HG03196 (cell line): ENCODE data around the gene NKX6-1.

Source experiments
- ATAC-seq: cut with Tn5 transposase; IDR thresholded peaks from one replicate; pipeline ENCODE4 v1.9.1; 2021; ENCODE audit not compliant: unreplicated experiment

Gene NKX6-1

GRCh38 chr4:84498935-84499623, at the start of gene NKX6-1:
Gene NKX6-1, minus strand, starts transcription at chr4:84499292. Its CDS starts 1,064 bp downstream, at chr4:84498228.
- no peak for ATAC-seq

GRCh38 chr4:84547211-84547610, 48.1 kb upstream of the NKX6-1 start:
- no peak for ATAC-seq

DNA sequence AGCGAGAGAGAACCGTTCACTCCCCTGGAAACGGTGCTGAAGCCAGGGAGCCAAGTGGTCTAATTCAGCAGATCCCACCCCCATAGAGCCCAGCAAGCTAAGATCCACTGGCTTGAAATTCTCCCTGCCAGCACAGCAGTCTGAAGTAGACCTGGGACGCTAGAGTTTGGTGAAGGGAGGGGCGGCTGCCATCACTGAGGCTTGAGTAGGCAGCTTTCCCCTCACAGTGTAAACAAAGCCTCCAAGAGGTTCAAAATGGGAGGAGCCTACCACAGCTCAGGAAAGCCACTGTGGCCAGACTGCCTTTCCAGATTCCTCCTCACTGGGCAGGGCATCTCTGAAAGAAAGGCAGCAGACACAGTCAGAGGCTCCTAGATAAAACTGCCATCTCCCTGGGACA, 46.0 kb upstream of the NKX6-1 start:
- ATAC-seq, result no peak

DNA sequence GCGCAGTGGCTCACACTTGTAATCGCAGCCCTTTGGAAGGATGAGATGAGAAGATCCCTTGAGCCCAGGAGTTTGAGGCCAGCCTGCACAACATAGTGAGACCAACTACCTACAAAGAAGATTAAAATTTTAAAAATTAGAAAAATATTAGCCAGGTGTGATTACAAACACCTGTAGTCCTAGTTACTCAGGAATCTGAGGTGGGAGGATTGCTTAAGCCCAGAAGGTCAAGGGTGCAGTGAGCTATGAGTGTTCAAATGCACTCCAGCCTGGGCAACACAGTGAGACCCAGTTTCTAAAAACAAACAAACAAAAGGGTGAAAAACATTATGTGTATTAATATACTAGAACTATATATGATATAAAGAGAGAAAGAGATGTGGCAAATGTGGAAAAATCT, 36.8 kb upstream of the NKX6-1 start:
- no peak for ATAC-seq

DNA sequence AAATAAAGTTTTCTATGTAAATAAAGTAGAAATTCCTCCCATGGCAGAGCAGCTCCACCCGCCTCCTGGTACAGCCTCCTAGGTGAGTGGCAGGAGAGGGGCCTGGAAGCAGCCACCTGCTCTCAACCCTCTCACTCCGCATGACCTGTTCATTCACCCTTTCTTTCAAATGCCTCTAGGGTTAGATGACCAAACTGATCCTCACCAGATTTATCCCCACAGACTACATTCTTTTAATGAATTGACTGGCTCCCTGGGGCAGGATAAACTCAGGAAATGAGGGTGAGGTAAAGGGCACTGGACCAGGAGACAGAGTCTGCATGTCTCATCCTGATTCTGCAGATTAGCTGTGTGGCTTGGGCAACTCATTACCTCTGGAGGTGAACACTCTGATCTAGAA, 32.6 kb upstream of the NKX6-1 start:
- ATAC-seq, result no peak

- no peak for ATAC-seq
Observed at GRCh38 chr4:84530871-84531270, 31.8 kb upstream of the NKX6-1 start.

GRCh38 chr4:84530454-84530853, 31.4 kb upstream of the NKX6-1 start:
- no peak for ATAC-seq

- no peak for ATAC-seq
Observed at GRCh38 chr4:84529169-84529751, 30.2 kb upstream of the NKX6-1 start.

GRCh38 chr4:84527391-84527790, 28.3 kb upstream of the NKX6-1 start:
- ATAC-seq, result no peak

- ATAC-seq, result no peak
Observed at GRCh38 chr4:84515075-84515474, 16.0 kb upstream of the NKX6-1 start.

GRCh38 chr4:84512277-84512676, 13.2 kb upstream of the NKX6-1 start:
- ATAC-seq, result no peak

DNA sequence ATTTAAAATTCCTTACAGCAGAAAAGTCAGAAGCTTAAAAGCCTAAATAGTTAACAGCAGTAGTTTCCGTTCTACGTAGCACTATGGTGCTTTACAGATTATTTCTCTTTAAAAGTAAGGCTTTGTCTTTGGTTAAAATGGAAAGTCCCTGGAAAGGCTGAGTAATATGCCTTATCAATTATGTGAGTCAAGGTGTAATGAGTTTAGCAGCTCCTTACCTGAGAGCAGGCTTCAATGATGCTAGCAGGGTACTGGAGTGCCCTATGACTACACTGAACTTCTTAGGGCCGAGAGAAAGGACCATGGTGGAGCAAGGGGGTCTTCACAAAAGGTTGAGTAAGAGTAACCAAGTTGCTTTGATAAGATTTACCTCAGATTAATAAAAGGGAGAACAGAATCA, 12.6 kb upstream of the NKX6-1 start:
- no peak for ATAC-seq

- ATAC-seq, result no peak
Observed at GRCh38 chr4:84507941-84508340, 8.8 kb upstream of the NKX6-1 start.

DNA sequence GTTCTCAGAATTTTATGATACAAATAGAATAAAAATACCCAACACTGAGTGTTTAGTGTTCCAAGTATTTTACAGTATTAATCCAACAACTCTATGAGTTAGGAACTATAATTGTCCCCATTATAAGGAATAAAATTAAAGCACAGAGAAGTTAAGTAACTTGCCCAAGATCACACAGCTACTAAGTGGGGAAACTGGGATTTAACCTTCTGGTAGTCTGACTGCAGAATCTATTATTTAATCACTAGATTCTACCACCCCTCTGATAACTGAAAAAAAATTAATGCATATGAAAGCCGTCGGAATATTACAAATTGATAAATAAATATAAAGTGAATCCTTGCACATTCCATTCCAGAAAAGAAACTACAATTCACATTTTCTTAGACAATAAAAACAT, 5.7 kb upstream of the NKX6-1 start:
- ATAC-seq, result no peak

GRCh38 chr4:84503495-84504437, 4.7 kb upstream of the NKX6-1 start:
- ATAC-seq, result no peak

GRCh38 chr4:84502955-84503373, 3.9 kb upstream of the NKX6-1 start:
- no peak for ATAC-seq

GRCh38 chr4:84502333-84502954, 3.4 kb upstream of the NKX6-1 start:
- no peak for ATAC-seq

GRCh38 chr4:84501721-84502267, 2.7 kb upstream of the NKX6-1 start:
- no peak for ATAC-seq

DNA sequence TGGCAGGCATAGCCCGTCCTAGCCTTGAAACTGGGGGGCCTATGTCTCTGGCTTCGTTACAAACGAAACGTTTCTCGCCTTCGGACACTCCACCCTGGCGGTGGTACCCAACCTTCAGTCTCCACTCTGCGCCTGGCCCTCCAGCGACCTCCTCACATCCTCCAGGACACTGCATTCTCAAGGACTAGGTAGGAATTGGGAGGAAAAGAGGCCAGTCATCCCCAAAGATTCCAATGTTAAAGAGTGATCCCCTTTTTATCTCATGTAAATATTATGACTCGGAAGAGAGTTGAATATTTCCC, 2.1 kb upstream of the NKX6-1 start:
- ATAC-seq, result no peak

DNA sequence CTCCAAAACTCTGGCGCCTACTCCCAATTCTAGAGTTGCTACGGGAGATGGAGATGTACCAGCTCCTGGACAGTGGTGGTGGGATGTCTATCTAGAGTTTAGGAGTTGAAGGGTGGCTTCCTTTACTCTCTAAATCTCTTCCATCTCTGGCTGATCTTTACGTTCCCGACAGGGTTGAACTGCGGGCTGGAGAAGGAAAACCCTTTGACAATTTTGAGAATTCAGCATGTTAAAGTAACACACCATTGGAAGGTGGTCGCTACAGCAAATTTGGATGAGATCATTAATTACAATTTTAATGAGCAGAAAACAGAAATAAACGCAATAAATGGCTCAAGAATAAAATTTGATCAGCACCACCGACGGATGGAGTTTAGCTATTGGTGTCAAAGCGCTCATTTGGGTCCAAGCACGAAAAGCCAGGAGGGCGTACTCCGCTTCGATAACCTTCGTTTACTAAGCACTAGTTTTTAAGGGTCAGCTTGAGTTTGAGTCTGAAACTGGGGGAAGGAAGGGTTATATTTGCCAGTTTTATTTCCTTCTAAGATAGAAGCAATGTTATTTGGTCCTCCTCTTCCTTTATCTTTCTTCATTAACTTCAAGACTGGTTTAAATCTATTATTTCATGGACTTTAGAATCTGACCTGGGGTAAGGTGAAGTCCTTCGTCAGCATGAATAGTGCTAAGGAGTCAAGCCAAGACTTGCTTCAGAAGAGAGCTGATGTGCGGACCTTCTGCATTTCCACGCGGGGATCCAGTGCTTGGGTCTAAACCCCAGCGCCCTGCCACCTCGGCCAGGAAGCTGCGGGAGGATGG, 1.5 kb upstream of the NKX6-1 start:
- no peak for ATAC-seq

DNA sequence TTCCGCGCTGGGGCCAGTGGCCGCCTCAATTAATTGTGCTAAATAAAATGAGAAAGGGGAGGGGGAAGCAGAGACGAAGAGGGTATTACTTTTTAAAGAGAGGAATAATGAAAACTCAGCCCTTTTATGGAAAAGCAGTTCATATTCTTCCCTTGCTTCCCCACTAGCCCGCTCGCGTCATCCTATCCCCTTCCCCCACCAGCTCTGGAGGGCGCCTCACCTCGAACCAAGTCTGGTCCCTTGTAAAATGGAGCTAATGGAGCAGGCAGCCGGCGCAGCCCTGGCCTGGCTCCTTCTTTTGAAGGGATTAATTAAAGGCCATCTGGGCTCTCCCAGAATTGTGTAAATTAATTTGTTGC, 511 bp upstream of the NKX6-1 start:
- ATAC-seq, result no peak
